ENCODE data around the gene CELF2.

Gene CELF2

GRCh38 chr10:11299125-11299524, 281.5 kb downstream of the CELF2 start:
- TF ChIP-seq, protein P1, sequence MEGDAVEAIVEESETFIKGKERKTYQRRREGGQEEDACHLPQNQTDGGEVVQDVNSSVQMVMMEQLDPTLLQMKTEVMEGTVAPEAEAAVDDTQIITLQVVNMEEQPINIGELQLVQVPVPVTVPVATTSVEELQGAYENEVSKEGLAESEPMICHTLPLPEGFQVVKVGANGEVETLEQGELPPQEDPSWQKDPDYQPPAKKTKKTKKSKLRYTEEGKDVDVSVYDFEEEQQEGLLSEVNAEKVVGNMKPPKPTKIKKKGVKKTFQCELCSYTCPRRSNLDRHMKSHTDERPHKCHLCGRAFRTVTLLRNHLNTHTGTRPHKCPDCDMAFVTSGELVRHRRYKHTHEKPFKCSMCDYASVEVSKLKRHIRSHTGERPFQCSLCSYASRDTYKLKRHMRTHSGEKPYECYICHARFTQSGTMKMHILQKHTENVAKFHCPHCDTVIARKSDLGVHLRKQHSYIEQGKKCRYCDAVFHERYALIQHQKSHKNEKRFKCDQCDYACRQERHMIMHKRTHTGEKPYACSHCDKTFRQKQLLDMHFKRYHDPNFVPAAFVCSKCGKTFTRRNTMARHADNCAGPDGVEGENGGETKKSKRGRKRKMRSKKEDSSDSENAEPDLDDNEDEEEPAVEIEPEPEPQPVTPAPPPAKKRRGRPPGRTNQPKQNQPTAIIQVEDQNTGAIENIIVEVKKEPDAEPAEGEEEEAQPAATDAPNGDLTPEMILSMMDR (conservative IDR thresholded peaks at IDR 0.05) = no peak
- no peak overlapping the region for H3K27ac ChIP-seq

GRCh38 chr10:11300026-11300425, 282.4 kb downstream of the CELF2 start:
- TF ChIP-seq, protein P1 (conservative IDR thresholded peaks at IDR 0.05) = no peak
- H3K27ac ChIP-seq = no peak overlapping the region

GRCh38 chr10:11300563-11300962, 282.9 kb downstream of the CELF2 start:
- no peak overlapping the region for H3K27ac ChIP-seq
- TF ChIP-seq, protein P1 (conservative IDR thresholded peaks at IDR 0.05) = no peak

- TF ChIP-seq, protein P1 (conservative IDR thresholded peaks at IDR 0.05) = no peak
- no peak overlapping the region for H3K27ac ChIP-seq
Observed at GRCh38 chr10:11301571-11302111, 284.0 kb downstream of the CELF2 start.

- H3K27ac ChIP-seq = no peak overlapping the region
- TF ChIP-seq, protein P1 (conservative IDR thresholded peaks at IDR 0.05) = no peak
Observed at GRCh38 chr10:11302181-11302580, 284.5 kb downstream of the CELF2 start.

- no peak overlapping the region for H3K27ac ChIP-seq
- TF ChIP-seq, protein P1 (conservative IDR thresholded peaks at IDR 0.05) = no peak
Observed at GRCh38 chr10:11303361-11304170, 285.9 kb downstream of the CELF2 start.

DNA sequence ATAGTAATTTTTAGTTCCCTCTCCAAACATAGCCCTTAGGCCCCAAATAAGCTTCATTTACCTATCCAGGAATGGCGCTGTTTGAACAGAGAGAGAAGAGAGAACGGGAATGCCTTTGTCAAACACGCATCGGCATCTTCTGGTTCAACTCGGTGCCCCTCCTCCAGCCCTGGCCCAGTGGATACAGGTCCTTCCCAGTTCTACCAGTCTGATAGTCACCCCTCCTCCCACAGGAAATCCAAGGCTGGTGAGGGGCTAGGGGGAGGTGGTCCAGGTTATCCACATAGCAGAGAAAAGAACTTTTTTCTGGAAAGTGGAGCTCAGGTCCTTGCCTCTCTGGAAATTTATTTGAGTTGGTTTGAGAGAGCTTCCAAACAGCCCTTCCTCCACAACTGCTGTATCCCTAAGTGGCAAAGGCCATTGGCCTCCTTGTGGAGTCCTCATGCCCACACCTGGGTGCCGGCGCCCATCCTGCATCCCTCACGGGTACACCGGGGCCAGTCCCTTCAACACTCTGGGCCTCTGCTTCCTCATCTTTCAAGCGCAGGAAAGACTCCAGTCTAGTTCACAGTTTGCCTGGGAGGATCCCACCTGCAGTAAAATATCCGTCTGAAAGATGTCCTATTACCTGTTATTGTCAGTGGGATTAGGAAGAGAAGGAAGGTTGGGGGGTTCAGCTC, 287.4 kb downstream of the CELF2 start:
- TF ChIP-seq, protein P1 (conservative IDR thresholded peaks at IDR 0.05) = no peak
- no peak overlapping the region for H3K27ac ChIP-seq
